ENCODE measurements around the gene AGAP1.

The AGAP1 gene

GRCh38 chr2:236123716-236124115 lies 629.9 kb downstream of the AGAP1 start:
- CTCF ChIA-PET: no interaction called here
- TF ChIP-seq CTCF (IDR thresholded peaks at IDR 0.05; ENCODE audit: control extremely low read depth, extremely low read depth, low read depth, missing control alignments): no peak
- POLR2A ChIA-PET: no interaction called here
- no peak for DNase-seq (ENCODE audit: extremely low spot score)

GRCh38 chr2:236124182-236124893 lies 630.5 kb downstream of the AGAP1 start:
- DNase-seq (ENCODE audit: extremely low spot score): no peak
- ChIA-PET POLR2A (no interaction called here), CTCF (no interaction called here)
- TF ChIP-seq CTCF (IDR thresholded peaks at IDR 0.05; ENCODE audit: control extremely low read depth, extremely low read depth, low read depth, missing control alignments): no peak

GRCh38 chr2:236125541-236125940 lies 631.7 kb downstream of the AGAP1 start:
- ChIA-PET POLR2A (no interaction called here), CTCF (interaction anchor here (1.4 to 1.6 kb wide), 2 partner anchors 10 to 22 kb away, joined by 3 to 4 read pairs; no protein-coding TSS in a partner anchor)
- no peak for DNase-seq (ENCODE audit: extremely low spot score)
- no peak for TF ChIP-seq CTCF (IDR thresholded peaks at IDR 0.05; ENCODE audit: control extremely low read depth, extremely low read depth, low read depth, missing control alignments)

GRCh38 chr2:236127010-236127409 lies 633.2 kb downstream of the AGAP1 start:
- ChIA-PET CTCF (no interaction called here), POLR2A (no interaction called here)
- TF ChIP-seq CTCF (IDR thresholded peaks at IDR 0.05; ENCODE audit: control extremely low read depth, extremely low read depth, low read depth, missing control alignments): no peak
- DNase-seq (ENCODE audit: extremely low spot score): no peak

GRCh38 chr2:236128321-236128720 lies 634.5 kb downstream of the AGAP1 start:
- DNase-seq (ENCODE audit: extremely low spot score): no peak
- no peak for TF ChIP-seq CTCF (IDR thresholded peaks at IDR 0.05; ENCODE audit: control extremely low read depth, extremely low read depth, low read depth, missing control alignments)
- ChIA-PET CTCF (no interaction called here), POLR2A (no interaction called here)

- DNase-seq (ENCODE audit: extremely low spot score): no peak
- POLR2A ChIA-PET: no interaction called here
- TF ChIP-seq CTCF (IDR thresholded peaks at IDR 0.05; ENCODE audit: control extremely low read depth, extremely low read depth, low read depth, missing control alignments): no peak
- CTCF ChIA-PET: no interaction called here
Observed at GRCh38 chr2:236129935-236130334, 636.1 kb downstream of the AGAP1 start.

Measured in GM10248 (cell line).